GM10248 (cell line): ENCODE measurements around the gene ITGA2B.
A peak's percentile ranks its signal among the peaks of the same experiment; 100 is the strongest.
"Not testable (repeated sequence)": the region's sequence is repeated elsewhere in the genome, so short reads cannot be mapped to it uniquely, and the experiment has no call there.

Source experiments
- CTCF ChIA-PET: fragments of 300-600 bp; sonication (Branson Sonifier 250); formaldehyde crosslinking; extraction: SDS; loops from one replicate; lab custom pipeline; 2021; ENCODE audit warnings: antibody characterized with exemption; lab: Yijun Ruan, JAX
- POLR2A ChIA-PET: fragments of 350-650 bp; sonication (Branson Sonifier 250); formaldehyde crosslinking; extraction: SDS; loops from one replicate; lab custom pipeline; 2020; ENCODE audit warnings: antibody characterized with exemption; lab: Yijun Ruan, JAX
- DNase-seq: peaks from one replicate; pipeline ENCODE4 v3.0.0; 2012; ENCODE audit errors: extremely low spot score
- TF ChIP-seq, protein P1 (sequence below): IDR thresholded peaks from 2 replicates; pipeline ENCODE4 v1.5.1; 2012; ENCODE audit warnings: mild to moderate bottlenecking, low read depth; ENCODE audit errors: extremely low read depth, missing control alignments, control extremely low read depth

The ITGA2B gene

DNA sequence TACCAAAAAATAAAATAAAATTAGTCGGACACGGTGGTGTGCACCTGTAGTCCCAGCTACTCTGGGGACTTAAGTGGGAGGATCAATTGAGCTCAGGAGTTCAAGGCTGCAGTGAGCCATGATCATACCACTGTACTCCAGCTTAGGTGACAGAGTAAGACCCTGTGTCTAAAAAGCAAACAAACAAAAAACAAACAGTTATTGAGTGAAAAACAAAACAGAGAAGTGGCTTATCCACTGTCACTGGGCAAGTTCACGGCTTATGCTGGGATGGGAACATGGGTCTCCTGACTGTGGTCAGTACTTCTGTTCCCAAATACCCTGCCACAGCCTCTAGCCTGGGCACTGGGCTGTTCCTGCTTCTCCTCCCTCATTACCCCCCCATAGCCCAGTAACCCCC is 53.9 kb downstream of the ITGA2B start:
- TF ChIP-seq, protein P1, sequence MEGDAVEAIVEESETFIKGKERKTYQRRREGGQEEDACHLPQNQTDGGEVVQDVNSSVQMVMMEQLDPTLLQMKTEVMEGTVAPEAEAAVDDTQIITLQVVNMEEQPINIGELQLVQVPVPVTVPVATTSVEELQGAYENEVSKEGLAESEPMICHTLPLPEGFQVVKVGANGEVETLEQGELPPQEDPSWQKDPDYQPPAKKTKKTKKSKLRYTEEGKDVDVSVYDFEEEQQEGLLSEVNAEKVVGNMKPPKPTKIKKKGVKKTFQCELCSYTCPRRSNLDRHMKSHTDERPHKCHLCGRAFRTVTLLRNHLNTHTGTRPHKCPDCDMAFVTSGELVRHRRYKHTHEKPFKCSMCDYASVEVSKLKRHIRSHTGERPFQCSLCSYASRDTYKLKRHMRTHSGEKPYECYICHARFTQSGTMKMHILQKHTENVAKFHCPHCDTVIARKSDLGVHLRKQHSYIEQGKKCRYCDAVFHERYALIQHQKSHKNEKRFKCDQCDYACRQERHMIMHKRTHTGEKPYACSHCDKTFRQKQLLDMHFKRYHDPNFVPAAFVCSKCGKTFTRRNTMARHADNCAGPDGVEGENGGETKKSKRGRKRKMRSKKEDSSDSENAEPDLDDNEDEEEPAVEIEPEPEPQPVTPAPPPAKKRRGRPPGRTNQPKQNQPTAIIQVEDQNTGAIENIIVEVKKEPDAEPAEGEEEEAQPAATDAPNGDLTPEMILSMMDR, result no peak
- ChIA-PET CTCF (interaction anchor here (1.2 to 15.0 kb wide), 6 partner anchors 11 to 131 kb away, joined by 3 to 250 read pairs (median 8); partner anchors contain the start of genes FAM171A2, GRN, SLC25A39 and UBTF), POLR2A (no interaction called here)
- no peak for DNase-seq

DNA sequence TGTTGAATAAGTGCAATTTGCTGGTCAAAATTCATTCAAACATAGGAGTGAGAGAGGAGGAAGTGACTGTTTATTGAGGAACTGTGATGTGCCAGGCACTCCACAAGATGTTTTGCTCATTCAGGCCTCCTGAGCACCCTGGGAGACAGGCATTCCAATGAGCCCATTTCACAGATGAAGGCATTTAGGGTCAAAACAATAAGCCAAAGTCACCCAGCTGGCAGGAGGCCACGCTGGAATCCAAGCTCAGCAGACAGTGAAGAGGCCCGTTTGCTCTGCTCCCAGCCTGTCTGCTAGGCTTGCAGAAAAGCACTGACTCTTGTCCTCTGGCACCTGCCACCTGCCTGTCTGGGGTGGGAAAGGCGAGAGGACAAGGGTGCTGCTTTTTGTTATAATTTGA is 54.7 kb downstream of the ITGA2B start:
- TF ChIP-seq, protein P1, result no peak
- POLR2A ChIA-PET, result no interaction called here
- DNase-seq, result no peak
- CTCF ChIA-PET, result interaction anchor here (1.0 to 15.0 kb wide), 6 partner anchors 15 to 132 kb away, joined by 4 to 250 read pairs (median 6); partner anchors contain the start of genes FAM171A2, GRN and UBTF

DNA sequence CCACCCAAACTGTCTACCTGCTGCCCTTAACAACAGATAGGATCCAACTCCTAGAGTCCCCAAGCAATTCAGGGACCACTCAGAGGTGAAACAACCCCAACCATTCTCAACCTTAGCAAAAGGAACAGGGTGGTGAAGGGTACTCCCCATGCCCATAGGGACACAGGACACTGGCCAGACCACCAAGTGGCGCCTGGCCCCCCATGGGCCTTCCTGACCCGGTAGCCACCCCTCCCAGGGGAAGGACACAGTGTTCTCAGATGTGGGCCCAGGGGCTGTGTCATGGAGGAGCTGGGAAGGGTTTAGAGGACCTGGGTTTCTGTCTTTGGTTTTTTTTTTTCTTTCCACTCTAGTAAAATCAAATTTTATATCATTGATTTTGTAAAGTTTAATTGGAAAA is 55.1 kb downstream of the ITGA2B start:
- TF ChIP-seq, protein P1, result no peak
- ChIA-PET CTCF (interaction anchor here (1.0 to 15.0 kb wide), 5 partner anchors 15 to 132 kb away, joined by 4 to 250 read pairs (median 6); partner anchors contain the start of genes FAM171A2, GRN and UBTF), POLR2A (no interaction called here)
- DNase-seq, result no peak

DNA sequence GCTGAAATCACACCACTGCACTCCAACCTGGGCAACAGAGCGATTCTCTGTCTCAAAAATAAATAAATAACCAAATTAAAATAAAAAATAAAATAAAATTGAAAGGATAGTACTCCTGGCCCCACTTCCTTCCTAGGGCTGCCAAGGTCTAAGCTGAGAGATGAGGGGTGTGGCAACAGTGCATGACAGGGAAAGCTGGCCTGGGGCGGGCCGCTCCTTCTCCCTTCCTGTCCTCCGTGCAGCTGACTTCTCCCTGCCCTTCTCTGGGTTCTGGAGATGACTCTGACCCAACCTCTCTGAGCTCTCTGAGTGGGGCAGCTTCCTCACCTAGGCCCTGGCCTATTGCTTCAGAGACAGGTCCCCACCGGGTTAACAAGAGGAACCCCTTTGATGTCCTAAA is 56.1 kb downstream of the ITGA2B start:
- TF ChIP-seq, protein P1, result no peak
- CTCF ChIA-PET, result interaction anchor here (1.0 to 15.0 kb wide), 4 partner anchors 16 to 131 kb away, joined by 5 to 250 read pairs (median 120); partner anchors contain the start of genes GRN and UBTF
- no peak for DNase-seq
- POLR2A ChIA-PET, result no interaction called here

DNA sequence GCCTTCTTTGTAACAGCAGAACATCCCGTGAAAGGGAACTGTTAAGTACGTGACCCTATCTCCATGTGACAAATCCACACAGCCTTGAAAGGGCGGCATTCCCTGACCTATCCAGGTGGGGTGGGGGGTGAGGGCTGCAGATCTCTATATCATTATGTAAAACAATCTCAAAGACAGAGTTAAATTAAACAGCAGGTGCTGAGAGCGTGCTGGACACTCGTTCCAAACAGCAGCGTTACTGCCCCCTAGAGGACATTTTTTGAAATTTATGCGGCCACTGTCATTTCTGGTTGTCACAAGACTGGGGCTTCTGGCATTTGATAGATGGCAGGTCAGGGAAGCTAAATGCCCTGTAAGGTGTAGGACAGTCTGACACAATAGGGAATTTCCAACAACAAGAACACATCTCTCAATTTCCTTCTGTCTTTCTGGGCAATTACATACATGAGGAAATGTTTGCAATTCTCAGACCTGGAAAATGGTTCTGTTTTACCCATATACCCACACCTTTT is 58.1 kb downstream of the ITGA2B start:
- CTCF ChIA-PET, result interaction anchor here (0.7 to 15.0 kb wide), 28 partner anchors 7 to 322 kb away, joined by 3 to 250 read pairs (median 4); partner anchors contain the start of genes FAM171A2, GRN and UBTF
- peak; percentile 78 for DNase-seq
- TF ChIP-seq, protein P1, result peak; percentile 75
- POLR2A ChIA-PET, result no interaction called here

DNA sequence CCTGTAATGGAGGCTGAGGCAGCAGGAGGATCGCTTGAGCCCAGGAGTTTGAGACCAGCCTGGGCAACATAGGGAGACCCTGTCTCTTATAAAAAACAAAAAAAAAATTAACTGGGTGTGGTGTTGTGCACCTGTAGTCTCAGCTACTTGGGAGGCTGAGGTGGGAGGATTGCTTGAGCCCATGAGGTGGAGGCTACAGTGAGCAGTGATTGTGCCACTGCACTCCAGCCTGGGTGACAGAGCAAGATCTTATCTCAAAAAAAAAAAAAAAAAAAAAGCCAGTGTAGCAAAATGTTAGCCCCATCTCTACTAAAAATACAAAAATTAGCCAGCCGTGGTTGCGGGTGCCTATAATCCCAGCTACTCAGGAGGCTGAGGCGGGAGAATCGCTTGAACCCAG is 59.2 kb downstream of the ITGA2B start:
- DNase-seq, result not testable (repeated sequence)
- ChIA-PET POLR2A (interaction anchor here (0.7 kb wide), 1 partner anchor 22 kb away, joined by 4 read pairs; no protein-coding TSS in a partner anchor), CTCF (interaction anchor here (0.7 to 15.0 kb wide), 23 partner anchors 8 to 193 kb away, joined by 3 to 250 read pairs (median 6); partner anchors contain the start of genes FAM171A2, GRN and UBTF)

DNA sequence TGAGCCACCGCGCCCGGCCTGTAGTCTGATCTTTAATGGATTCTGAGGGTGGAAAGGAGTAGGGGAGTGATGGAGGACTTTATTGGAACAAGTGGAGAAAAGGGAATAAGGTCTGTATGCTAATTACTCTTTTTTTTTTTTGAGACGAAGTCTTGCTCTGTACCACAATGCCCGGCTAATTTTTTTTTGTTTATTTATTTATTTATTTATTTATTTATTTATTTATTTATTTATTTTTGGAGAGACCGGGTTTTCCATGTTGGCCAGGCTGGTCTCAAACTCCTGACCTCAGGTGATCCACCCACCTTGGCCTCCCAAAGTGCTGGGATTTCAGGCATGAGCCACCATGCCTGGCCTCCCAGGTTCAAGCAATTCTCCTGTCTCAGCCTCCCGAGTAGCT is 59.9 kb downstream of the ITGA2B start:
- DNase-seq, POLR2A ChIA-PET: not testable (repeated sequence)
- CTCF ChIA-PET, result interaction anchor here (1.2 to 15.0 kb wide), 5 partner anchors 9 to 193 kb away, joined by 4 to 250 read pairs (median 6); partner anchors contain the start of genes GRN and UBTF
